ENCODE measurements around the gene CFAP57.
A peak's percentile ranks its signal among the peaks of the same experiment; 100 is the strongest.

The CFAP57 gene

GRCh38 chr1:43227143-43227764 lies 55.1 kb downstream of the CFAP57 start:
- peak; percentile 84 for DNase-seq (ENCODE audit: low read depth)

GRCh38 chr1:43229826-43230780 lies 58.0 kb downstream of the CFAP57 start:
- no peak for DNase-seq (ENCODE audit: low read depth)

- no peak for DNase-seq (ENCODE audit: low read depth)
Observed at GRCh38 chr1:43232074-43232473, 59.9 kb downstream of the CFAP57 start.

- no peak for DNase-seq (ENCODE audit: low read depth)
Observed at GRCh38 chr1:43232482-43232881, 60.4 kb downstream of the CFAP57 start.

GRCh38 chr1:43233631-43234030 lies 61.5 kb downstream of the CFAP57 start:
- DNase-seq (ENCODE audit: low read depth): no peak

- no peak for DNase-seq (ENCODE audit: low read depth)
Observed at GRCh38 chr1:43234267-43234666, 62.1 kb downstream of the CFAP57 start.

- DNase-seq (ENCODE audit: low read depth): no peak
Observed at GRCh38 chr1:43235040-43235439, 62.9 kb downstream of the CFAP57 start.

- DNase-seq (ENCODE audit: low read depth): no peak
Observed at GRCh38 chr1:43235451-43236121, 63.5 kb downstream of the CFAP57 start.

GRCh38 chr1:43237121-43237520 lies 65.0 kb downstream of the CFAP57 start:
- no peak for DNase-seq (ENCODE audit: low read depth)

GRCh38 chr1:43238085-43238484 lies 66.0 kb downstream of the CFAP57 start:
- DNase-seq (ENCODE audit: low read depth): no peak

- no peak for DNase-seq (ENCODE audit: low read depth)
Observed at GRCh38 chr1:43238991-43239469, 66.9 kb downstream of the CFAP57 start.

- DNase-seq (ENCODE audit: low read depth): no peak
Observed at GRCh38 chr1:43239484-43239883, 67.4 kb downstream of the CFAP57 start.

- DNase-seq (ENCODE audit: low read depth): no peak
Observed at GRCh38 chr1:43241413-43241836, 69.3 kb downstream of the CFAP57 start.

GRCh38 chr1:43243299-43243698 lies 71.2 kb downstream of the CFAP57 start:
- DNase-seq (ENCODE audit: low read depth): no peak

GRCh38 chr1:43246466-43247213 lies 74.5 kb downstream of the CFAP57 start:
- DNase-seq (ENCODE audit: low read depth): no peak

GRCh38 chr1:43247256-43247921 lies 75.3 kb downstream of the CFAP57 start:
- no peak for DNase-seq (ENCODE audit: low read depth)

- DNase-seq (ENCODE audit: low read depth): no peak
Observed at GRCh38 chr1:43250351-43250761, 78.2 kb downstream of the CFAP57 start.

- DNase-seq (ENCODE audit: low read depth): no peak
Observed at GRCh38 chr1:43251024-43251423, 78.9 kb downstream of the CFAP57 start.

GRCh38 chr1:43252225-43252624 lies 80.1 kb downstream of the CFAP57 start:
- DNase-seq (ENCODE audit: low read depth): no peak

GRCh38 chr1:43253173-43253572 lies 81.0 kb downstream of the CFAP57 start:
- DNase-seq (ENCODE audit: low read depth): no peak

GRCh38 chr1:43253876-43254275 lies 81.7 kb downstream of the CFAP57 start:
- DNase-seq (ENCODE audit: low read depth): no peak

All from stimulated activated CD8-positive, alpha-beta memory T cell treated with anti-CD3 and anti-CD28 coated beads, Interleukin-15, amount 100 ng/mL, for 1 hour (primary cell).